K562 (cell line): ENCODE data around the gene TBCCD1. TPM values are rescaled to one million over a fixed set of nuclear protein-coding genes. Genes with fewer than 3 reads are reported as not detected.
A peak's percentile ranks its signal among the peaks of the same experiment; 100 is the strongest.

ENCODE experiments used
- ATAC-seq: fragments of 200-7000 bp; cut with Tn5 transposase; 3 replicates; pipeline ENCODE4 v1.9.1; 2020; ENCODE audit warnings: moderate library complexity
- BruUV-seq: library from RNA; stranded (reverse); fragments of 400-500 nt; replicated peaks from 2 replicates; lab custom pipeline; 2021; lab: Mats Ljungman, UMichigan
- CTCF ChIA-PET: fragments of 300-600 bp; formaldehyde crosslinking; extraction: SDS; loops from one replicate; lab custom pipeline; 2021; ENCODE audit warnings: low intra/inter-chr PET ratio; lab: Yijun Ruan, JAX
- POLR2A ChIA-PET: fragments of 300-600, 350-650 bp; sonication (Branson Sonifier 250); formaldehyde crosslinking; extraction: SDS; loops from one replicate; lab custom pipeline; 2021; ENCODE audit warnings: antibody characterized with exemption, inconsistent platforms; lab: Yijun Ruan, JAX
- DNase-seq, 4 experiments: peaks; one replicate each; pipeline versions ENCODE4 v3.0.0 to v3.0.0-alpha.2; 2011 to 2018; ENCODE audit warnings: low spot score in 3 of 4, mixed read lengths in 3 of 4; ENCODE audit errors: extremely low read depth in 1 of 4
- FAIRE-seq: peaks from 2 replicates; lab custom pipeline; 2011; peaks lifted over from hg19 to GRCh38; lab: Jason Lieb, UNC
- H2AFZ ChIP-seq: 2 replicates; pipeline ENCODE4 v1.6.0; 2011; ENCODE audit warnings: low read depth, low read length, control low read depth, inconsistent platforms
- H3K27ac ChIP-seq: fragments of 200-600 bp; 3 replicates; pipeline ENCODE4 v1.8.0; 2011; ENCODE audit warnings: low read depth, mild to moderate bottlenecking, control low read depth, inconsistent platforms, low read length, moderate library complexity, mixed read lengths; ENCODE audit errors: extremely low read depth
- H3K27me3 ChIP-seq, 2 experiments: fragments of 300-600 bp in 1 of 2; 2 replicates in 1 of 2; 3 replicates in 1 of 2; pipeline versions ENCODE4 v1.6.0 to v1.8.0; 2011; ENCODE audit warnings: inconsistent platforms in 2 of 2, low read length in 2 of 2, mild to moderate bottlenecking in 1 of 2, mixed read lengths in 1 of 2, moderate library complexity in 1 of 2; ENCODE audit not compliant: control insufficient read depth in 2 of 2, insufficient read depth in 2 of 2
- H3K36me3 ChIP-seq: fragments of 300-600 bp; 3 replicates; pipeline ENCODE4 v1.8.0; 2011; ENCODE audit warnings: mild to moderate bottlenecking, low read length, inconsistent platforms; ENCODE audit not compliant: control insufficient read depth, insufficient read depth
- H3K4me1 ChIP-seq, 2 experiments: fragments of 200-600 bp in 1 of 2; replicated peaks in 1 of 2; 2 replicates in 1 of 2; 3 replicates in 1 of 2; pipeline versions ENCODE4 v1.5.1 to v1.8.0; 2011; ENCODE audit warnings: inconsistent platforms in 2 of 2, low read length in 2 of 2, mild to moderate bottlenecking in 1 of 2, mixed read lengths in 1 of 2, moderate library complexity in 1 of 2; ENCODE audit not compliant: control insufficient read depth in 2 of 2, insufficient read depth in 2 of 2
- H3K4me2 ChIP-seq: 2 replicates; pipeline ENCODE4 v1.6.1; 2011; ENCODE audit warnings: low read length, control low read depth, inconsistent platforms, mixed read lengths; ENCODE audit not compliant: insufficient read depth
- H3K4me3 ChIP-seq: fragments of 200-600 bp; sonication (generic), shearing (Covaris generic); 2 replicates; pipeline ENCODE4 v1.5.1; 2016; ENCODE audit warnings: control low read depth, inconsistent platforms
- H3K79me2 ChIP-seq: fragments of 200-600 bp; 3 replicates; pipeline ENCODE4 v1.8.0; 2011; ENCODE audit warnings: low read length, inconsistent platforms; ENCODE audit not compliant: control insufficient read depth, insufficient read depth
- H3K9ac ChIP-seq, 2 experiments: 2 replicates each; pipeline versions ENCODE4 v1.6.0 to v1.6.1; 2011; ENCODE audit warnings: low read depth in 2 of 2, low read length in 2 of 2, control low read depth in 1 of 2, inconsistent platforms in 1 of 2, mild to moderate bottlenecking in 1 of 2, mixed read lengths in 1 of 2; ENCODE audit not compliant: insufficient read depth in 1 of 2
- H3K9me1 ChIP-seq: one replicate; pipeline ENCODE4 v1.6.0; 2011; ENCODE audit warnings: inconsistent platforms, mild to moderate bottlenecking, low read length, moderate library complexity; ENCODE audit not compliant: control insufficient read depth, insufficient read depth
- H3K9me3 ChIP-seq: replicated peaks from 2 replicates; pipeline ENCODE4 v1.5.1; 2011; ENCODE audit warnings: low read depth, low read length, inconsistent platforms; ENCODE audit not compliant: control insufficient read depth, insufficient read depth
- H4K20me1 ChIP-seq: replicated peaks from 2 replicates; pipeline ENCODE4 v1.6.1; 2011; ENCODE audit warnings: low read length, inconsistent platforms, mixed read lengths; ENCODE audit not compliant: control insufficient read depth, insufficient read depth
- ELF1 ChIP-seq: fragments of 200-800 bp; sonication (Bioruptor generic); IDR thresholded peaks from 2 replicates; pipeline ENCODE4 v1.6.1; 2016; ENCODE audit warnings: missing genetic modification characterization, missing compliant biosample characterization
- RAD21 ChIP-seq, 2 experiments: fragments of 250-450 bp in 1 of 2; fragments of 450-650 bp in 1 of 2; sonication (Bioruptor Pico) in 1 of 2; formaldehyde crosslinking in 1 of 2; IDR thresholded peaks in 1 of 2; conservative IDR thresholded peaks in 1 of 2; 2 replicates each; pipeline versions ENCODE4 v1.4.0 to v1.8.0; 2020 to 2022; ENCODE audit warnings: mild to moderate bottlenecking in 2 of 2, moderate library complexity in 1 of 2
- WGBS: fragments of 100-300 bp; shearing (Covaris generic); methylation state at CpG from one replicate; pipeline ENCODE4 v1.1.6; 2016; ENCODE audit warnings: low coverage, mixed read lengths; ENCODE audit not compliant: insufficient coverage; ENCODE audit errors: missing lambda C conversion rate; 5-methylcytosine and 5-hydroxymethylcytosine counted together
- in situ Hi-C: fragments of 300-500 bp; cut with MboI; formaldehyde crosslinking; loops from 4 replicates; pipeline ENCODE4 v1.15.0; 2018; ENCODE audit warnings: inconsistent platforms, mixed read lengths
- intact Hi-C: fragments of 100-400 bp; cut with micrococcal nuclease; formaldehyde crosslinking; loops from 2 replicates; pipeline ENCODE4 v1.14.2; 2022
- polyA plus RNA-seq, 8 experiments: library from polyadenylated mRNA; depleted of rRNA in 4 of 8; stranded (reverse) in 5 of 8; unstranded in 3 of 8; fragments of >200 nt; fragmentation: Nextera tagmentation in 2 of 8; fragmentation: Illumina TruSeq in 1 of 8; extraction: Ambion mirVana in 2 of 8; extraction: Trizol in 1 of 8; gene quantifications; 2 replicates each; pipeline versions ENCODE4 v1.2.1 to v1.2.3, GENCODE V29; 2011 to 2014; ENCODE audit warnings: inconsistent platforms in 1 of 8, missing spikeins in 1 of 8
- total RNA-seq, 7 experiments: library from RNA; depleted of rRNA in 6 of 7; stranded (reverse); fragments of >200 nt in 6 of 7; fragmentation: Illumina TruSeq in 2 of 7; extraction: Trizol in 2 of 7; gene quantifications; 2 replicates each; pipeline versions ENCODE4 v1.2.1 to v1.2.3, GENCODE V29; 2011 to 2021; ENCODE audit warnings: low replicate concordance in 1 of 7
- TF ChIP-seq, protein P1 (sequence below), 2 experiments: fragments of 450-650 bp; formaldehyde crosslinking in 1 of 2; IDR thresholded peaks; 2 replicates each; pipeline versions ENCODE4 v1.4.0 to v1.6.1; 2014 to 2020; ENCODE audit warnings: mild to moderate bottlenecking in 2 of 2, borderline replicate concordance in 1 of 2, low read depth in 1 of 2

Gene TBCCD1
- total and polyA plus RNA-seq, 9 of the 15 experiments (the other 6 are each of a cell fraction or from before 2014, with no cell fraction given): 17.7 to 31.1 (median 21.2) TPM

DNA sequence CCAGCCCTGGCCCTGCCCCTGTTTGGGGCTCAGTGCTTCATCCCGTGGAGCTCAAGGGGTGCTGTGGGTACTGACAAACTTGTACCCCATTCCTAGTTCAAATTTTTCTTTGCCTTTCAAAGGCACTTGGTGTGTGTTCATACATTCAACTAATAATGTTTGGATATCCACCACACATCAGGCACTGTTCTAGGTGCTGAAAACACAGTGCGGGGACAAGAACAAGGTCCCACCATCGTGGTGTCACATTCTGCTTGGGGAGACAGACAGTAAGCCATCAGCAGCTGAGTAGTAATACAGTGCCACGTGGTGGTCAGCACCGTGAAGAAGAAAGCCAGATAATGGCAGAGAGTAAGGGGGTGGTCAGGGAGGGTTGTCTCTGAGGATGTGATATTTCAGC is 55.4 kb downstream of the TBCCD1 start:
- WGBS: 0% methylated on average over 5 of the region's 5 CpGs
- TF ChIP-seq, protein P1, sequence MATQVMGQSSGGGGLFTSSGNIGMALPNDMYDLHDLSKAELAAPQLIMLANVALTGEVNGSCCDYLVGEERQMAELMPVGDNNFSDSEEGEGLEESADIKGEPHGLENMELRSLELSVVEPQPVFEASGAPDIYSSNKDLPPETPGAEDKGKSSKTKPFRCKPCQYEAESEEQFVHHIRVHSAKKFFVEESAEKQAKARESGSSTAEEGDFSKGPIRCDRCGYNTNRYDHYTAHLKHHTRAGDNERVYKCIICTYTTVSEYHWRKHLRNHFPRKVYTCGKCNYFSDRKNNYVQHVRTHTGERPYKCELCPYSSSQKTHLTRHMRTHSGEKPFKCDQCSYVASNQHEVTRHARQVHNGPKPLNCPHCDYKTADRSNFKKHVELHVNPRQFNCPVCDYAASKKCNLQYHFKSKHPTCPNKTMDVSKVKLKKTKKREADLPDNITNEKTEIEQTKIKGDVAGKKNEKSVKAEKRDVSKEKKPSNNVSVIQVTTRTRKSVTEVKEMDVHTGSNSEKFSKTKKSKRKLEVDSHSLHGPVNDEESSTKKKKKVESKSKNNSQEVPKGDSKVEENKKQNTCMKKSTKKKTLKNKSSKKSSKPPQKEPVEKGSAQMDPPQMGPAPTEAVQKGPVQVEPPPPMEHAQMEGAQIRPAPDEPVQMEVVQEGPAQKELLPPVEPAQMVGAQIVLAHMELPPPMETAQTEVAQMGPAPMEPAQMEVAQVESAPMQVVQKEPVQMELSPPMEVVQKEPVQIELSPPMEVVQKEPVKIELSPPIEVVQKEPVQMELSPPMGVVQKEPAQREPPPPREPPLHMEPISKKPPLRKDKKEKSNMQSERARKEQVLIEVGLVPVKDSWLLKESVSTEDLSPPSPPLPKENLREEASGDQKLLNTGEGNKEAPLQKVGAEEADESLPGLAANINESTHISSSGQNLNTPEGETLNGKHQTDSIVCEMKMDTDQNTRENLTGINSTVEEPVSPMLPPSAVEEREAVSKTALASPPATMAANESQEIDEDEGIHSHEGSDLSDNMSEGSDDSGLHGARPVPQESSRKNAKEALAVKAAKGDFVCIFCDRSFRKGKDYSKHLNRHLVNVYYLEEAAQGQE (IDR thresholded peaks at IDR 0.05; ENCODE audit: borderline replicate concordance): peak; percentile 47
- TF ChIP-seq, protein P1 (CRISPR knock-in tag; IDR thresholded peaks at IDR 0.05; ENCODE audit: low read depth): no peak
- 0 out of 4 replicates have a peak, but pooled peaks of 1 of the 2 experiments have one; percentile 15 for TF ChIP-seq RAD21 (CRISPR knock-in tag; conservative IDR thresholded peaks at IDR 0.05 in 1 of 2, IDR thresholded peaks at IDR 0.05 in 1 of 2)
- no peak for TF ChIP-seq ELF1
- H3K27me3 ChIP-seq: peaks cover 11 to 58% of the 10 kb centered on the region in 2 experiments
- H3K9me1 ChIP-seq: no peaks in the 10 kb centered on the region
- no peaks in the 10 kb centered on the region for H3K4me1 ChIP-seq
- POLR2A ChIA-PET: no interaction called here
- no TSS peak for BruUV-seq
- DNase-seq: no peak
- H2AFZ ChIP-seq: no peak overlapping the region
- no peaks in the 10 kb centered on the region for H3K79me2 ChIP-seq
- H3K4me3 ChIP-seq: no peak overlapping the region
- no peak overlapping the region for H3K27ac ChIP-seq
- no peak overlapping the region for H3K4me2 ChIP-seq
- in situ Hi-C loops: no loop called here
- CTCF ChIA-PET: no interaction called here
- H3K9ac ChIP-seq: no peak overlapping the region
- no peaks in the 10 kb centered on the region for H3K36me3 ChIP-seq
- no peak for ATAC-seq
- peaks cover 7% of the 10 kb centered on the region; the same call in 1 of the 2 replicates for H4K20me1 ChIP-seq
- intact Hi-C loops: no loop called here
- no peaks in the 10 kb centered on the region for H3K9me3 ChIP-seq
- FAIRE-seq: peak; percentile 46
